Measurements from ENCODE around the gene CCDC124. TPM values are rescaled to one million over a fixed set of nuclear protein-coding genes. Genes with fewer than 3 reads are reported as not detected.

Gene CCDC124
- total and polyA plus RNA-seq, 10 of the 15 experiments (the other 5 are each of a cell fraction or from before 2014, with no cell fraction given): 3.7 to 184 (median 51.8) TPM

DNA sequence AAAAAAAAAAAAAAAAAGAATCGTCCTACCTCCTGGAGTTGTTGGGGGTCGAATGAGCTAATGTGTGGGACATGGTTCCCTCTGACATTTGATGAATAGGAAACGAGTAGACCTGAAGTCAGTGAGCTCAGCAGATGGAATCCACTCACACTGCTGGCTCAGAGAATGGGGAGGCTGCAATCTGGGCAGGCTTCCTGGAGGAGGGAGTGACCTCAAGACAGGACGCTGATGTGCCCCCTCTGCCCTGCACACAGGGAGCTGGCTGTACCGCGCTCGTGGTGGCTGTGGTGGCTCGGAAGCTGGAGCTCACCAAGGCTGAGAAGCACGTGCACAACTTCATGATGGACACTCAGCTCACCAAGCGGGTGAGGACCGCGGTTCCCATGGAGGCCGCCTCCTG is 55.3 kb downstream of the CCDC124 start:
- ChIA-PET CTCF (interaction anchor here (0.5 to 1.1 kb wide), 5 partner anchors 9 to 50 kb away, joined by 3 to 4 read pairs (median 3); no protein-coding TSS in a partner anchor), SMC1A (ENCODE audit: uncharacterized antibody, unreplicated experiment) (no interaction called here), POLR2A (interaction anchor here (0.6 to 0.7 kb wide), 3 partner anchors 8 to 30 kb away, joined by 3 to 10 read pairs (median 4); no protein-coding TSS in a partner anchor), RAD21 (ENCODE audit: unreplicated experiment) (no interaction called here)
- no peak overlapping the region for H3K4me3 ChIP-seq
- DNase-seq (ENCODE audit: low read depth, low spot score): no peak
- no peaks in the 10 kb centered on the region for H4K20me1 ChIP-seq (ENCODE audit: control insufficient read depth, insufficient read depth)
- no peak for FAIRE-seq
- intact Hi-C loops (cut with micrococcal nuclease; ENCODE audit: unreplicated experiment): no loop called here
- H3K36me3 ChIP-seq (ENCODE audit: control insufficient read depth in 2 of 2, insufficient read depth in 2 of 2, low read length in 1 of 2): no peaks in the 10 kb centered on the region
- no peaks in the 10 kb centered on the region for H3K79me2 ChIP-seq (ENCODE audit: control insufficient read depth, insufficient read depth, low read length)
- no peak for ATAC-seq
- no peak overlapping the region for H3K27ac ChIP-seq (ENCODE audit: control insufficient read depth, insufficient read depth)
- no TSS peak for BruUV-seq (replicated peaks)
- in situ Hi-C loops (cut with MboI): loop anchor here (5.0 kb wide), 1 partner anchor 121 kb away; no protein-coding TSS in a partner anchor
- no peaks in the 10 kb centered on the region for H3K9me3 ChIP-seq (replicated peaks; ENCODE audit: control insufficient read depth, insufficient read depth, low read length)
- no peak overlapping the region for H2AFZ ChIP-seq (ENCODE audit: control insufficient read depth, low read depth, low read length)
- TF ChIP-seq PAX8 (IDR thresholded peaks at IDR 0.05) (no peak), IRF3 (IDR thresholded peaks at IDR 0.05) (no peak), SPI1 (IDR thresholded peaks at IDR 0.05; ENCODE audit: borderline replicate concordance, insufficient read depth, low read depth, low read length) (no peak), ZBTB4 (CRISPR knock-in tag; IDR thresholded peaks at IDR 0.05) (no peak)
- TF ChIP-seq, protein P1, sequence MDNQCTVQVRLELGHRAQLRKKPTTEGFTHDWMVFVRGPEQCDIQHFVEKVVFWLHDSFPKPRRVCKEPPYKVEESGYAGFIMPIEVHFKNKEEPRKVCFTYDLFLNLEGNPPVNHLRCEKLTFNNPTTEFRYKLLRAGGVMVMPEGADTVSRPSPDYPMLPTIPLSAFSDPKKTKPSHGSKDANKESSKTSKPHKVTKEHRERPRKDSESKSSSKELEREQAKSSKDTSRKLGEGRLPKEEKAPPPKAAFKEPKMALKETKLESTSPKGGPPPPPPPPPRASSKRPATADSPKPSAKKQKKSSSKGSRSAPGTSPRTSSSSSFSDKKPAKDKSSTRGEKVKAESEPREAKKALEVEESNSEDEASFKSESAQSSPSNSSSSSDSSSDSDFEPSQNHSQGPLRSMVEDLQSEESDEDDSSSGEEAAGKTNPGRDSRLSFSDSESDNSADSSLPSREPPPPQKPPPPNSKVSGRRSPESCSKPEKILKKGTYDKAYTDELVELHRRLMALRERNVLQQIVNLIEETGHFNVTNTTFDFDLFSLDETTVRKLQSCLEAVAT (IDR thresholded peaks at IDR 0.05): no peak
- TF ChIP-seq, protein P2, sequence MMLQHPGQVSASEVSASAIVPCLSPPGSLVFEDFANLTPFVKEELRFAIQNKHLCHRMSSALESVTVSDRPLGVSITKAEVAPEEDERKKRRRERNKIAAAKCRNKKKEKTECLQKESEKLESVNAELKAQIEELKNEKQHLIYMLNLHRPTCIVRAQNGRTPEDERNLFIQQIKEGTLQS (IDR thresholded peaks at IDR 0.05; ENCODE audit: borderline replicate concordance, extremely low read depth, low read depth, low read length): no peak
- H3K27me3 ChIP-seq (replicated peaks in 1 of 2; ENCODE audit: control insufficient read depth in 2 of 2, insufficient read depth in 2 of 2, low read length in 1 of 2): no peaks in the 10 kb centered on the region
- WGBS (ENCODE audit: insufficient coverage, insufficient replicate concordance, low lambda C conversion rate, missing lambda C conversion rate): 69% methylated on average over 12 of the region's 13 CpGs
- H3K4me1 ChIP-seq (ENCODE audit: control insufficient read depth, insufficient read depth, low read length): no peaks in the 10 kb centered on the region
- H3K4me2 ChIP-seq (ENCODE audit: control insufficient read depth, insufficient read depth): no peak overlapping the region
- H3K9ac ChIP-seq (ENCODE audit: control insufficient read depth, insufficient read depth, low read length): no peak overlapping the region
